GM12892 (cell line): ENCODE results near the gene NEUROG1.

Experiments used
- DNase-seq: peaks from one replicate; pipeline ENCODE4 v3.0.0; 2011; ENCODE audit not compliant: insufficient read length
- FAIRE-seq: peaks from 2 replicates; lab custom pipeline; 2011; peaks lifted over from hg19 to GRCh38; lab: Jason Lieb, UNC
- POLR2A ChIP-seq: IDR thresholded peaks from 2 replicates; pipeline ENCODE4 v1.6.1; 2011; ENCODE audit warnings: low read depth, low read length, control low read depth
- POLR2AphosphoS5 ChIP-seq: IDR thresholded peaks from 2 replicates; pipeline ENCODE4 v1.6.1; 2011; ENCODE audit warnings: low read depth, low read length, control low read depth
- TAF1 ChIP-seq: IDR thresholded peaks from 2 replicates; pipeline ENCODE4 v1.6.1; 2011; ENCODE audit warnings: low read depth, mild to moderate bottlenecking, control low read depth, low read length, borderline replicate concordance

The NEUROG1 gene

DNA sequence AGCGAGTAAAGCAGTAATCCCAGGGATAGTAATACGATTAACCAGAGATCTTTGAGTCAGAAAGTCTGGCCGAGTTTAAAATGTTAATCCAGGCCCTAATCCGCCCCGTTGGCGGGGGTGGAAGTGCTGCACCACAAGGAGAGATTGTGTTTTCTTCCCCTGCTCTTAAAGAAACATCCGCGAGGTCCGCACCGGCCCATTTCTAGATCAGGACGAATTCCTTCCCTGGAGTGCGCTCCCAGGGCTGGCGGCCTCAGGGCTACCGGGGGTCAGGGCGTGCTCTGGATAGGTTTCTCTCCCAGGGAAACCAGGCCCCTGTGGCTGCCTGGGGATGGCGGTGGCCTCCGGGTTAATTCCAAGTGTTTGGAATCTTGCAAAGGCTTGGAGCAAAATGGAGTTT is 9.3 kb upstream of the NEUROG1 start:
- FAIRE-seq (no peak), DNase-seq (no peak)
- TF ChIP-seq POLR2A (no peak), TAF1 (no peak), POLR2AphosphoS5 (no peak)

DNA sequence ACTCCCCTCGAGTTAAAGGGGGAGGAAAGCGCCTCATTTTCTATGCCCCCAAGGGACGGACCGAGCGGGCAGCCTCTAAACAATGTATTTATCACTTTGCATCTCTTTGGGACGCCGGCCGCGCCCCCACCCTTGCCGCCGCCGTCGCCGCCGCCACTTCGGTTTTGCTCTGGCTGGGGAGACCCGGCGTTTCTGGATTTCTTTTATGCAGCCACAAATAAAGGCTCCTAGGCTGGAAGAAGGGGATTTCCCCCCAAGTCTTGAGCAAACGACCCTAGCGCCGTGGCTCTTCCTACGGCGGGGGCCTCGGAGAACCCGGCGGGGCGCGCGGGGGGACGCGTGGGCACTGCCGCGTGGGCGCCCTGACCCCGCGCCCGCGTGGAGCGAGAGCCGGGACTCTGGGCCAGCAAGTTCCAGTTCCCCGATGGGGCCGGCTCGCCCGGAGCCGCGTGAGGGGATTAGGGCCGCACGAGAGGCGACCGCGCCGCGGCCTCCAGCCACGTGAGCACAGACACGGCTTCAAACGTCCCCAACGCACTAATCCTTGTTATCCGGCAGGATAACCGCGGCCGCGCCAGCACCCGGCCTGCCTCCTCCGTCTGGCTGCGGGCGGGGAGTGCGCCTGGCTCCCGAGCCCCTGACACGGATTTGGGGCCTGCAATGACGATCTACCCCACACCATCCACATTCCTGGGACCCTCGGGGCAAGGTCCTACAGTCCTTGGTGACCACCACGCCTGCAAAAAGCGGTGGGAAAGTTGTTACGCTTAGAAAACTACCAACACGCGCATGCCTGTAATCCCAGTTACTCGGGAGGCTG is 7.9 kb upstream of the NEUROG1 start:
- TF ChIP-seq POLR2AphosphoS5: no peak
- TF ChIP-seq TAF1: no peak
- TF ChIP-seq POLR2A: no peak
- FAIRE-seq: no peak
- DNase-seq: no peak

DNA sequence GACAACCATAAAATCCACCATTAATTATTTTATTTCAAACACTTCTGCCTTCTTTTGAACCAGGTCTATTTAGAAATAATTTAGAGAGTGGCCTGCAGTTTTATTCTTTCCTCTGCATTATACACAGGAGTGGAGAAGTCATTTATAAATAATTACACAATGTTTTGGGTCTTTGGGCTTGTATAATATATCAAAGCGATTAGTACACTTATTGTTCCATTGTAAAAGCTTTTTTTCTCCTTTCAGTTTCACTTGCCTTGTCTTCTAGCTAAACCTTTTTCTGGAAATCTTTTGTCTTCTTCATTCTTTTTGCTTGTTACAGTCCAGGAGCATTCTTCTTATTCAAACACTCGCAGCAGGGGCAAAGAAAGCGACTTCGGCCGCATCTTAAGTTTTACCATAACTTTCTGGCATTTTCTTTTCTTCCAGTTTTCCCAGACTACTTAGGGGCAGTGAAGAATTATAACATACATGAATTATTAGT is 7.3 kb upstream of the NEUROG1 start:
- no peak for DNase-seq
- no peak for FAIRE-seq

DNA sequence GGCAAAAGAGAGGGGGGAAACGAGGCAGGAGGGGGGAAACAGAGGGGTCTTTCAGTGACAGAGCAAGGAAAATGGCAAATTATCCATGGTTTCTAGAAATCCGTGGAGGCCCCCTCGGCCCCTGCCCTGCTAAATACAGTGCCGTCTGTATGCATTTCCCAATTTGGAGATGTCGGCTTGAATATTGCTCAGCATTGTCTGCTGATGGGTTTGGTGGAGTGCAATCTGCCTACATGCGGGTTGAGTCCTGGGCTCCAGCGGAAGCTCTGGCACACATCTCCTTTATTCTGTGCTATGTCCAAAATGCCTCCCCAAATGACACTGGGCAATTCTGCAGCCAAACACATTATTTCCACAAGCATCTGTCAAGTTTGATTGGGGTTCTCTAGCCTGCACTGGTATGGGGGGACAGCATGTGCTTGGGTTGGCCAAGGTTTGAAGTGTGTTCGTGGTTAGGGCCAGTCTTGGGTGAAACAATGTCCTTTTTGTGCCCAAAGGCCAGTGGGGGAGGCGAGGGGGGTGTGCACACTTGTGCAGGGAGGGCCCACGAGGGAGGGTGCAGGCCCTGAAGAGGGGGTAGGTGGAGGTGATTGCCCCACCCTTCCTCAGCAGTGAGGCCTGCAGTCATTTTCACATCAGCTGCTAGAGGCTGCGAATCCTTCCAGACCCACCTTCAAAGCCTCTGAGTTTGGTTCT is 6.2 kb upstream of the NEUROG1 start:
- no peak for DNase-seq
- TF ChIP-seq POLR2AphosphoS5: no peak
- TF ChIP-seq TAF1: no peak
- no peak for TF ChIP-seq POLR2A
- FAIRE-seq: no peak

More for the DNA sequence above, 7.3 kb upstream of the NEUROG1 start:
- TF ChIP-seq TAF1 (no peak), POLR2AphosphoS5 (no peak), POLR2A (no peak)

DNA sequence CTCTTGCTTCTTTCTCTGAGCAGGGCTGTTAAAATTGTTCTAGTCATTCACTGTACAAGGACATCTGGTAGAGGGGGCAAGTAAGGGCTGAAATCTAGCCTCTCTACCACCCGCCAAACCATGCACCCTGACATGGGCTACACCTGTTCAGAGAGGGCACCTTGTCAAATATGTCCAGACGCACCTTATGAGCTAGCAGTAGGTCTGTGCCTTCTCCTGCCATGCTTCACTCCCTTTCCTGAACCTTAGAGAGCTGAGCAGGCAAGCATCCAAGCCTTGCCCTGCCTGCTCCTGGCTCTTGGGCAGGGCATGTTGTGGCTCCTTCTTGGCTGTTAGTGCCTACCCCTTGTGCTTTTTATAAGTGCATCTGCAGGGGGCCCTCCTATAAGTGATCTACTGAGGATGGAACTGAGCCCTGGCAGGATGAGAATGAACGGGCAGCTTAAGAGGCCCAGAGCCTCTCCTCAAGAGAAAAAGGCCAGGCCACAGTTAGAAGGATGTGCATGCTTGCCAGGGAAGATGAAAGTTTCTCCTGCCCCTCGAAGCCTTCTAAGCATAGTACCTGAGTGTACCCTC is 3.8 kb upstream of the NEUROG1 start:
- TF ChIP-seq TAF1 (no peak), POLR2AphosphoS5 (no peak), POLR2A (no peak)

DNA sequence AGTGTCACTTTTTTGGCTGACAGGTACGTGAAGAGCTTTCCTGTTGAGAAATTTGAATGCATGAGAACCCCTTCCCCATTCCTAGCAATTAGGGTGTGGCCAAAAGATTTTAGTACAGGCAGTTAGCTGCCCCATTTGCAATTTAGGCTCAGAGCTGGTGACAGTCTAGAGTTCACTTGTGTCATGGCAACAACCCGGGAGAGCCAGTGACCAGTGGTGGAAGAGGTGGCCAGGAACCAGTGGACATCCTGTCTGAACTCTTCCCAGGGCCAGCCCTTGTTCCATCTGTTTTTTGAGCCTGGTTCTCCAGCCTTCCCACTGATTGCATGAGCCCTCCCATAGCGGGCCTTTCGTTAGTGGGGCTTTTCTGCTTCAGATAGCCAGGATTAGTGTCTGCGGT is 2.5 kb upstream of the NEUROG1 start:
- no peak for FAIRE-seq
- no peak for TF ChIP-seq POLR2AphosphoS5
- TF ChIP-seq POLR2A: no peak
- TF ChIP-seq TAF1: no peak
- no peak for DNase-seq

More for the DNA sequence above, 3.8 kb upstream of the NEUROG1 start:
- DNase-seq: no peak
- FAIRE-seq: no peak

DNA sequence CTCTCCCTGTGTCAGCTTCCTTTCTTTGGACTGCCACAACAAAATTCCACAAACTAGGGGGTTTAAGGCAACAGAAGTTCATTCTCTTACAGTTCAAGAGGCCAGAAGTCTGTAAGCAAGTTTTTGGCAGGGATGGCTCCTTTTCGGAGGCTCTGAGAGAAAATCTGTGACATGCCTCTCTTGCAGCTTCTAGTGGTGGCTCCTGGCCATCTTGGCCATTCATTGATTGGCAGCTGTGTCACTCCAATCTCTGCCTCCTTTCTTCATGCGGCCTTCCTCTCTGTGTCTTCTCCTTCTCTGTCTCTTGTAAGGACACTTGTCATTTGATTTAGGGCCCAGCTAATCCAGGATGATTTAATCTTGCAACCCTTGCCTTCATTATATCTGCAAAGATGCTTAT is 2.0 kb upstream of the NEUROG1 start:
- FAIRE-seq: no peak
- TF ChIP-seq POLR2A (no peak), POLR2AphosphoS5 (no peak), TAF1 (no peak)
- DNase-seq: no peak

DNA sequence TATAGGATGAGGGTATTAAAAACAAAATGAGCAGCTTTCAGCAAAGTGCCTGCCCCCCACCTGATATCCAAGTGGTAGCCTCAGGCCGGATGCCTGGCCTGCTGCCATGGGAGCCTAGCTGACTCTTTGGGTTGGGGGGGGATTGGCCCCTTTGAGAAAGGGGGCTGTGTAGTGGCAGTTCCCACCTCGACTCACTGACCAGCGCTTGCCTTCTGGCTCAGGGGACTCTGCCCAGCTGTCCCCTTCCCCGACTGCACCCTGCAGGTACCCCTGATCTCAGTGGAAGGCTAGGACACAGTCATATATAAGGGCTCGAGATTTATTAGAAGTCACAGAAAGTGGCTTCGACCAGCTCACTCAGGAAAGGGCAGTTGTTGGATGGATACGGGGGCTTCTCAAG is 1.5 kb upstream of the NEUROG1 start:
- DNase-seq (no peak), FAIRE-seq (no peak)
- TF ChIP-seq POLR2AphosphoS5 (no peak), POLR2A (no peak), TAF1 (no peak)

DNA sequence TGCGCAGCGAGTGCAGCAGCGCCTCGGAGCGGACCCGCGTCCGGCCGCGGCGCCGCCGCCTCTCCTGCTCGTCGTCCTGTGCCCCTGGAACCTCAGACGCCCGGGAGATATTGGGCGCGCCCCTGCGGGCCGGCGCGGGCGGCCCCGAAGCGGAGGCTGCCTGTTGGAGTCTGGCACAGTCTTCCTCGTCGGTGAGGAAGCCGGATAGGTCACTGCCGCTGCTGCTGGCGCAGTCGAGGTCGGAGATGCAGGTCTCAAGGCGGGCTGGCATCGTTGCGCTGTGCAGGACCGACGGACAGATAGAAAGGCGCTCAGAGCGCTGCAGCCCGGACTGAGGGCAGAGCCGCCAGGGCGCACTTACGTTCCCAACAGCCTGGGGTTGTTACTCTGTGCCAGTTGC is 344 bp downstream of the NEUROG1 start:
- TF ChIP-seq POLR2A: no peak
- TF ChIP-seq TAF1: no peak
- TF ChIP-seq POLR2AphosphoS5: no peak
- DNase-seq (no peak), FAIRE-seq (no peak)

DNA sequence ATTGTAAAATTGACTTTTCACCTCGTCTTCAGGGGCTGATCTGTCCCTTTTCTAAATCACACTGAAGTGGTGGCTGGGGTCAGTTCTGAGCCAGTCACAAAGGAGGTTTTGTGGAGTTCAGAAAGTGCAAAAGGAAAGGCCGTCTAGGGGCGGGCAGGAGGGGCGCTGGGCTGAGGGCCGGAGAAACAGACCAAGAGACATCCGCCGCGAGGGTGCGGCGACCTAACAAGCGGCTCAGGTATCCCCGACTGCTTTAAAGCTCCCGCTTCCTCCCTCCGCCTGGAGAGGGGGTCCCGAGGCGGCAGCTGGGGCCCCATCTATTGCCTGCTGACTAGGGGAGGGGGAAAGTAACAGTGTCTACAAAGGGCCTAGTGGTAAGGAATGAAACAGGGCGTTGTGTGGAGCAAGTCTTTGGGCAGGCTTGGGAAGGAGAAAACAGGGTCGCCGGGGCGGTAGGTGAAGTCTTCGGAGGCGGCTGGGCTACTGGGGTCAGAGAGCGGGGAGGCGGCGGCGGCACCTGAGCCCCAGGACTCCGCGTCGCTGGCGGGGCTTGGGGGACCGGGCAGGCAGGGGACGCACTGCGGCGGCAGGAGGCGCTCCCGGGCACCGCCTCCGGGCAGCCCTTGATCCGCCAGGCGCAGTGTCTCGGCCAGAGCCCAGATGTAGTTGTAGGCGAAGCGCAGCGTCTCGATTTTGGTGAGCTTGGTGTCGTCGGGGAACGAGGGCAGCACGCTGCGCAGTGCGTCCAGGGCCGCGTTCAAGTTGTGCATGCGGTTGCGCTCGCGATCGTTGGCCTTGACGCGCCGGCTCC is 950 bp downstream of the NEUROG1 start:
- FAIRE-seq (no peak), DNase-seq (no peak)
- TF ChIP-seq TAF1 (no peak), POLR2A (no peak), POLR2AphosphoS5 (no peak)

DNA sequence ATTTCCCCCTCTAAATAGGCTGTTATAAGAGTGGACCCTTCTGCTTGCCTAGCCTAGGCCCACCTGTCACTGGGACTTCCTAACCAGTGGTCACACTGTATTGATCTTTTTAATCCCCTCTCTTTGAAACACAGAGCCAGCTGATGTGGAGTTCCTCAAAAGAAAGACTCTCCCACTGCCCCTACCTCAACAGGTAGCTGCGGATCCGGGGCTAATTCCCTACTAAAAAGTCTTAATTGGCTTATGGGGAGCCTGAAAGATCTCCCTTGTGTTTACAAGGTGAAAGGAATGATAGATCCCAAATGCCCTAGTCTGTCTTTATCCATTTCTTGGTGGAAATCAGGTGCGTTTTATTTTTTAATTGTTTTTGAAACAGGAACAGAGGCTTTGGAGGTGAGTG is 2.0 kb downstream of the NEUROG1 start:
- FAIRE-seq (no peak), DNase-seq (no peak)
- TF ChIP-seq POLR2AphosphoS5 (no peak), TAF1 (no peak), POLR2A (no peak)
